ENCODE measurements around the gene SDS. TPM values are rescaled to one million over a fixed set of nuclear protein-coding genes. Genes with fewer than 3 reads are reported as not detected.

SDS gene, protein sequence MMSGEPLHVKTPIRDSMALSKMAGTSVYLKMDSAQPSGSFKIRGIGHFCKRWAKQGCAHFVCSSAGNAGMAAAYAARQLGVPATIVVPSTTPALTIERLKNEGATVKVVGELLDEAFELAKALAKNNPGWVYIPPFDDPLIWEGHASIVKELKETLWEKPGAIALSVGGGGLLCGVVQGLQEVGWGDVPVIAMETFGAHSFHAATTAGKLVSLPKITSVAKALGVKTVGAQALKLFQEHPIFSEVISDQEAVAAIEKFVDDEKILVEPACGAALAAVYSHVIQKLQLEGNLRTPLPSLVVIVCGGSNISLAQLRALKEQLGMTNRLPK
- not detected for polyA plus RNA-seq (2013, experiment 1 of 2)
- polyA plus RNA-seq (2013, experiment 2 of 2), result not detected

DNA sequence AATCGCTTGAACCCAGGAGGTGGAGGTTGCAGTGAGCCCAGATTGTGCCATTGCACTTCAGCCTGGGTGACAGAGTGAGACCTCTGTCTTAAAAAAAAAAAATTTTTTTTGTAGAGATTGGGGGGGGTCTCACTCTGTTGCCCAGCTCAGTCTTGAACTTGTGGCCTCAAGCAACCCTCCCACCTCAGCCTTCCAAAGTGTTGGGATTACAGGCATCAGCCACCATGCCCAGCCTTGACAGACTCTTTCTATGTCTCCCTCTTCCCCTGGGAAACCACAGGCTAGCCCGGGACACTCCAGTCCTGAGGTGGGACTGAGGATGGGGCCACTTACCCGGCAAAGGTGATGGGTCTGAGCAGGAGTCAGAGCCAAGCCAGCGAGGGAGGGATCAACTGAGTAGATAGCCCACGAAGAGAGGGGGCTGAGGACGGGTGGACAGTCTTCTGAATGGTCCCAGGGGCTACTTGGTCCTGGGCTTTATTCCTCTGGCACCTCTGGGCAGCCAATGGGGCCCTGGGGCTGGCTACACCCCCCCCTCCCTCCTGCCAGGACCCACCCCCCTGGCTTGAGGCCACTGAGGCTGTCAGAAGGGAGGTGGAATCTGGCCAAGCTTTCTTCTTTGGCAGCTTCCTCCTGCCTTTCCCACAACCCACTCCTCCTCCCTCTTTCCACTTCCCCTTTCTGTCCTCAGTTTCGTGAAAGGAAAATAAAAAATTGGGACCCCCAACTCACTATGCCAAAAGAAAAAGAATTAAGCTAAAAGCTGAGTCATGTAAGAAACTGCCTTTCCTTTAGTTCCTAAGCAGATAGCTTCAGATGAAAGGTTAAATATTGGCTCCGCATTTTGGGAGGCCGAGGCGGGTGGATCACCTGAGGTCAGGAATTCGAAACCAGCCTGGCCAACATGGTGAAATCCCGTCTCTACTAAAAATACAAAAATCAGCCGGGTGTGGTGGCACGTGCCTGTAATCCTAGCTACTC lies at the start of gene SDS:
Gene SDS, minus strand, starts transcription at position 453 of the 981 bp plus-strand sequence. CDS start 4,179 bp downstream, outside the sequence.
- H3K4me3 ChIP-seq (ENCODE audit: extremely low read depth, insufficient read depth, low read length, poor library complexity, severe bottlenecking), result no peak within 1 kb of the TSS
- H3K36me3 ChIP-seq (ENCODE audit: control insufficient read depth, insufficient read depth, low read length), result no peaks in the 10 kb centered on the region
- WGBS, 2 experiments (ENCODE audit: insufficient coverage in 2 of 2), result 82 to 84% methylated on average over 10 to 13 of the region's 14 CpGs
- H3K9me3 ChIP-seq (ENCODE audit: control insufficient read depth, low read length), result no peaks in the 10 kb centered on the region
- no peaks in the 10 kb centered on the region for H3K4me1 ChIP-seq (ENCODE audit: control insufficient read depth, insufficient read depth, low read length, poor library complexity, severe bottlenecking)
- H3K27ac ChIP-seq (ENCODE audit: low read depth, low read length, severe bottlenecking), result no peak within 1 kb of the TSS

DNA sequence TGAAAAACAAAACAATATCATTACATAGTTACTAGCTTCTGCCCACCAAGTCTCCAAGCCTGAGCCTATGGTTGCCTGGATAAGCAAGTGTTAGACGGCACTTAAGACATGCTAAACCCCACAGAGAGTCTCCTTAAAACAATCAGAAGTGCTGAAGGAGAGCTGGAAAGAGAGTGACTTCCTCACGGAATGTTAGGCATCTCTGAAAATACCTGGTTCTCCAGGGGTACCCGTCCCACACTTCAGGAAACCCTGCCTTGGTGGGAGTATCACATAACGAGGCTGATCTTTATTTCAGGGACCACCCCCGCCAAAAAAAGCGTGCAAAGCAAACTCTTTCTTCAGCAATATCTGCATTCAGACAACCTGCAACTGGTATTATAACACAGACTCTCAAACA lies 49.6 kb upstream of the SDS start:
- H3K27ac ChIP-seq (ENCODE audit: low read depth, low read length, severe bottlenecking), result no peak overlapping the region
- no peaks in the 10 kb centered on the region for H3K4me1 ChIP-seq (ENCODE audit: control insufficient read depth, insufficient read depth, low read length, poor library complexity, severe bottlenecking)
- WGBS, 2 experiments (ENCODE audit: insufficient coverage in 2 of 2), result 51 to 55% methylated on average over 5 of the region's 6 CpGs
- H3K9me3 ChIP-seq (ENCODE audit: control insufficient read depth, low read length), result no peaks in the 10 kb centered on the region
- no peaks in the 10 kb centered on the region for H3K36me3 ChIP-seq (ENCODE audit: control insufficient read depth, insufficient read depth, low read length)
- H3K4me3 ChIP-seq (ENCODE audit: extremely low read depth, insufficient read depth, low read length, poor library complexity, severe bottlenecking), result no peak overlapping the region

DNA sequence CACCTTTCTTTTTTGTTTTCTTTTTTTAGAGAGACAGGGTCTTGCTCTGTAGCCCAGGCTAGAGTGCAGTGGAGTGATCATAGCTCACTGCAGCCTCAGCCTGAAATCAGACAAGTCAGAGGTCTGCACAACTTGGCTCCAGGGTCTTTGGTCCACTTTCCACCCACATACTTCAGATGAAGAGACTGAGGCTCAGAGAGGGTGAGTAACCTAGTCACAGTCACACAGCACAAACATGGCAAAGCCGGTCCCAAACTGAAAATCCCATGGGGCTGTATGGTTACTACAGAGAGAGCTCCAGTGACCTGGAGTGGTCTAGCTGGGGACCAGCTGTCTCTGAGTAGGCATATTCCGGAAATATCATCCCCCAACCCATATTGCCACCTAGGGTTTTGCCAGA lies 48.8 kb upstream of the SDS start:
- H3K4me3 ChIP-seq (ENCODE audit: extremely low read depth, insufficient read depth, low read length, poor library complexity, severe bottlenecking), result no peak overlapping the region
- H3K36me3 ChIP-seq (ENCODE audit: control insufficient read depth, insufficient read depth, low read length), result no peaks in the 10 kb centered on the region
- no CpG with 5 or more reads among the region's 2 CpGs for WGBS, 2 experiments (ENCODE audit: insufficient coverage in 2 of 2)
- H3K27ac ChIP-seq (ENCODE audit: low read depth, low read length, severe bottlenecking), result no peak overlapping the region
- no peaks in the 10 kb centered on the region for H3K9me3 ChIP-seq (ENCODE audit: control insufficient read depth, low read length)
- H3K4me1 ChIP-seq (ENCODE audit: control insufficient read depth, insufficient read depth, low read length, poor library complexity, severe bottlenecking), result no peaks in the 10 kb centered on the region

DNA sequence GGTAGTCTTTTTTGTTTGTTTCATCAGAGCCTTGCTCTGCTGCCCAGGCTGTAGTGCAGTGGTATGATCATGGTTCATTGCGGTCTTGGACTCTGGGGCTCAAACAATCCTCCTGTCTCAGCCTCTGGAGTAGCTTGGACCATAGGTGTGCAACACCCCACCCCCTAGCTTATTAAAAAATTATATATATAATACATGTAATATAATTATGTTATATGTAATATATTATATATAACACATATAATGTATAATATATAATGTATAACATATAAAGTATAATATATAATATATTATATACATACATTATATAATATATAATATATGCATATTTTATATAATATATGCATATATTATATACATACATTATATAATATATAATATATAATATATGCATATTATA lies 46.2 kb upstream of the SDS start:
- no peaks in the 10 kb centered on the region for H3K36me3 ChIP-seq (ENCODE audit: control insufficient read depth, insufficient read depth, low read length)

DNA sequence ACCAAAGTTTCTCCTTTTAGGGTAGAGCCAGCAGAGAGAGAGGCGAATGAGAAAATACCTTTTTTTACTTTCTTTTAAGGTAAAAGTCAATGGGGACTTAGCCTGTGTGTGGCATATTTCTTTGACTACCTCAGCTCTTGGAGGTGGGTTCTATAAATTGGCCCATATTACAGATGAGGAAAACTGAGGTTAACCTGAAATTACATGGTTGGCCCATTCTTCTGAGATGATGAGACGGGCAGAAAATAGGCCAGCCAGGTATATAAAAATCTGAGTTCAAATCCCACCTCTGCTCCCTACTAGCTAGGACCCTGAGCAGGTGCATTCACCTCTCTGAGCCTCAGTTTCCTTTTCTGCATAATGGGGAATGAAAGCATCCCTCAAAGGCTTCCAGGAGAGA lies 45.6 kb upstream of the SDS start:
- 67 to 88% methylated on average over 1 of the region's 2 CpGs for WGBS, 2 experiments (ENCODE audit: insufficient coverage in 2 of 2)
- no peak overlapping the region for H3K4me3 ChIP-seq (ENCODE audit: extremely low read depth, insufficient read depth, low read length, poor library complexity, severe bottlenecking)

More for the DNA sequence above, 46.2 kb upstream of the SDS start:
- Histone ChIP-seq H3K4me1 (ENCODE audit: control insufficient read depth, insufficient read depth, low read length, poor library complexity, severe bottlenecking) (no peaks in the 10 kb centered on the region), H3K4me3 (ENCODE audit: extremely low read depth, insufficient read depth, low read length, poor library complexity, severe bottlenecking) (no peak overlapping the region), H3K27ac (ENCODE audit: low read depth, low read length, severe bottlenecking) (no peak overlapping the region), H3K9me3 (ENCODE audit: control insufficient read depth, low read length) (no peaks in the 10 kb centered on the region)
- 83% methylated on average over 1 of the region's 1 CpG; no CpG with 5 or more reads in 1 of the 2 experiments for WGBS, 2 experiments (ENCODE audit: insufficient coverage in 2 of 2)

DNA sequence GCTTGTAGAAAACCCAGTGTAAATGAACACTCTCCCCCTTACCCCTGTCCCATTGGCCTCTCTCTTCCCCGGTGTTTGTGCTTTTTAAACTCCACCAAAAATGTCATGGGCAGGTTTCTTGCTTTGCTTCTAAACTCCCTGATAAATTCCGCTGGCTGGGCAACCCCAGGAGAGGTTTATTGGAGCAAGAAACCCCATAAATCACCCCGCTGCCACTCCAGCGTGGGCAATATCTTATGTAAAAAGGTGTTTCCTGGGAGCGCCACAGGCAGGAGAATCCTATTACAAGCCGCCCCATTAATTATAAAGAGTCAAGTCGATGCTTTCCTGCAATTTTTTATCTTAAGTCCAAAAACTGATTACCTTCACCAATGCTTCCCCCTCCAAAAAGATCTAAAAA lies 45.2 kb upstream of the SDS start:
- Histone ChIP-seq H3K36me3 (ENCODE audit: control insufficient read depth, insufficient read depth, low read length) (no peaks in the 10 kb centered on the region), H3K9me3 (ENCODE audit: control insufficient read depth, low read length) (no peaks in the 10 kb centered on the region), H3K4me1 (ENCODE audit: control insufficient read depth, insufficient read depth, low read length, poor library complexity, severe bottlenecking) (no peaks in the 10 kb centered on the region), H3K27ac (ENCODE audit: low read depth, low read length, severe bottlenecking) (no peak overlapping the region), H3K4me3 (ENCODE audit: extremely low read depth, insufficient read depth, low read length, poor library complexity, severe bottlenecking) (no peak overlapping the region)
- WGBS, 2 experiments (ENCODE audit: insufficient coverage in 2 of 2), result 69 to 83% methylated on average over 2 to 4 of the region's 7 CpGs

More for the DNA sequence above, 45.6 kb upstream of the SDS start:
- H3K36me3 ChIP-seq (ENCODE audit: control insufficient read depth, insufficient read depth, low read length), result no peaks in the 10 kb centered on the region
- no peaks in the 10 kb centered on the region for H3K9me3 ChIP-seq (ENCODE audit: control insufficient read depth, low read length)
- H3K27ac ChIP-seq (ENCODE audit: low read depth, low read length, severe bottlenecking), result no peak overlapping the region
- H3K4me1 ChIP-seq (ENCODE audit: control insufficient read depth, insufficient read depth, low read length, poor library complexity, severe bottlenecking), result no peaks in the 10 kb centered on the region

DNA sequence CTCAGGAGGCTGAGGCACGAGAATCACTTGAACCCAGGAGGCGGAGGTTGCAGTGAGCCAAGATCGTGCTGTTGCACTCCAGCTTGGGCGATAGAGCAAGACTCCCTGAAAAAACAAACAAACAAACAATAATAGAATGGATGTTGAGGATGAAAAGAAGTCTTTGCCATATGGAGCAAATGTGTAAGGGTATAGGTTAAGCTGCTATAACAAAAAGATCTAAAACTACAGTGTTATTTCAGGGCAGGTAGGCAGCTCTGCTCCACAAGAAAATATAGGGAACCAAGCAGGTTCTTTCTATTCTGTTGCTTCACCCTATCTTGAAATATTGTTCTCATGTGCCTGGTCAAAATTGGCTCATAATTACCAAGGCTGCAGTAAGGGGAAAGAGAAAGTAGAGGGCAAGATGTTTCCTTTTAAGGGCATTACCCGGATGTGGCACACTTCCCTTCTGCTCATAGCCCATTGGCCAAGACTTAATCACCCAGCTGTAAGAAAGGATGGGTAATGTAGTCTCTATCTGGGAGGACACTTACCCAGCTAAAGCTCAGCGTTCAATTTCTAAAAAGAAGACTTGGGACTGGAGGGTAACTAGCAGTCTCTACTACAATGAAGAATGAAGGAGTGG lies 42.0 kb upstream of the SDS start:
- no peaks in the 10 kb centered on the region for H3K4me1 ChIP-seq (ENCODE audit: control insufficient read depth, insufficient read depth, low read length, poor library complexity, severe bottlenecking)
- H3K4me3 ChIP-seq (ENCODE audit: extremely low read depth, insufficient read depth, low read length, poor library complexity, severe bottlenecking), result no peak overlapping the region
- 95 to 100% methylated on average over 2 to 3 of the region's 6 CpGs for WGBS, 2 experiments (ENCODE audit: insufficient coverage in 2 of 2)
- no peaks in the 10 kb centered on the region for H3K9me3 ChIP-seq (ENCODE audit: control insufficient read depth, low read length)
- H3K36me3 ChIP-seq (ENCODE audit: control insufficient read depth, insufficient read depth, low read length), result no peaks in the 10 kb centered on the region
- H3K27ac ChIP-seq (ENCODE audit: low read depth, low read length, severe bottlenecking), result no peak overlapping the region

DNA sequence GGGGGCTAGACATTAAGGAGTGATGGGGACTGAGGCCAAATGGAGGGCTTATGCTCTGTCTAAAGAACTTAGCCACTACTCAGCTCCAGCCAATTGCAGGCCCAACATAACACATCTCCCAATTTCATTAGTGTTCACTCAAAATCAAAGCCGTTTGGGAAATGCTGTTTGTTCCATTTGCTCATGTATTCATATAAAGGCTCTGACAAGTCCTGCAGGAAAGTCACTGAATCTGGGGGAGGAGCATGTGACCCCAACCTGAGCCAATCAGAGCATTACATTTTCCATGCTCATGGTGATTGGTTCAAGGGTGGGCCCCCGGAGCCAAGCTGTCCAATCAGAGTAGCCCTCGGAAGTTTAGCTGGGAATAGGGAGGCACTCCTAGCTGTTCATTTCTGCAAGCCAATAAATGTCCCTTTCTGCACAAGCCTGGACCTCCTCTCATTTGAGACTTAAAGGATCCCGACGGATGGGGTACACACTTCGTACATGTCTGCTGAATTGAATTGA lies 39.4 kb upstream of the SDS start:
- Histone ChIP-seq H3K27ac (ENCODE audit: low read depth, low read length, severe bottlenecking) (no peak overlapping the region), H3K4me3 (ENCODE audit: extremely low read depth, insufficient read depth, low read length, poor library complexity, severe bottlenecking) (no peak overlapping the region), H3K9me3 (ENCODE audit: control insufficient read depth, low read length) (no peaks in the 10 kb centered on the region), H3K4me1 (ENCODE audit: control insufficient read depth, insufficient read depth, low read length, poor library complexity, severe bottlenecking) (no peaks in the 10 kb centered on the region), H3K36me3 (ENCODE audit: control insufficient read depth, insufficient read depth, low read length) (no peaks in the 10 kb centered on the region)
- WGBS, 2 experiments (ENCODE audit: insufficient coverage in 2 of 2), result 89 to 95% methylated on average over 5 to 6 of the region's 6 CpGs

DNA sequence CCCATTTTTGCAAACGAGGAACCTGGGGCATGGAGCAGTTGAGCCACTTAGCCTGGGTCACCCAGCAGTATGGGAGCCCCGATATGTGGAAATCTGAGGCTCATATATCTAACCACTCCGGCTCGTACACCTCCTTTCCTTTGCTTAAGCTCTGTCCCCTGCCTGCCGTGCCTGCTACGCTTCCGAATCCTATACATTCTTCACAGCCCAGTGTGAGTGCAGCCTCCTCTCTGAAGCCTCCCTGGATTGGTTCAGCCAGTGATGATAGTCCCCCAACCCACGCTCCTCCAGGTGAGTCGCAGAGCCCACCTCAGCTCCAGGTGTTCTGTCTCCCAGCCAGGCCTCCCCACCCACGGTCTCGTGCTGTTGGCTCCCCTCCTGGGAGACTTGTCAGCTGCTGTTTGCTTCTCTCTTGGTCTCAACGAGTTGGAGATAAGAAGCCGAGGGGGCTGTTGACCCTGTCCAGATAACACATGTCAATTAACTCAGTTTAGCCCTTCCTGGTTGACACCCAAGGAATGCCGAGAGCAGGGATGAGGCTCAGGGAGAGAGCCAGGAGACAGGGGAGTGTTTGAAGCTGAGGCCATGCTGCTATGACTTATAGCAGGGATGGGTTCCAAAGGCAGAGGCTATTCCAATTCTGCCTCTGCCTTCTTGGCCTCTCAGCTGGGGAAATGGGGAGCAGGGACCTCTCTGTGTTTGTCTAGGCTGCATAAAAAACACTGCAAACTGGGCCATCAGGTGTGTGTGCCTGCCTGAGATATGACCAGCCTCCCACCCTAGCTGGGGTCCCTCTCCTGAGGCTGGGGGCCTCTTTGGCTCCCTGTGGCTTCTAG lies 37.5 kb upstream of the SDS start:
- no peaks in the 10 kb centered on the region for H3K9me3 ChIP-seq (ENCODE audit: control insufficient read depth, low read length)
- H3K4me3 ChIP-seq (ENCODE audit: extremely low read depth, insufficient read depth, low read length, poor library complexity, severe bottlenecking), result no peak overlapping the region
- WGBS, 2 experiments (ENCODE audit: insufficient coverage in 2 of 2), result 69 to 79% methylated on average over 12 to 13 of the region's 14 CpGs
- no peak overlapping the region for H3K27ac ChIP-seq (ENCODE audit: low read depth, low read length, severe bottlenecking)
- no peaks in the 10 kb centered on the region for H3K4me1 ChIP-seq (ENCODE audit: control insufficient read depth, insufficient read depth, low read length, poor library complexity, severe bottlenecking)
- no peaks in the 10 kb centered on the region for H3K36me3 ChIP-seq (ENCODE audit: control insufficient read depth, insufficient read depth, low read length)

DNA sequence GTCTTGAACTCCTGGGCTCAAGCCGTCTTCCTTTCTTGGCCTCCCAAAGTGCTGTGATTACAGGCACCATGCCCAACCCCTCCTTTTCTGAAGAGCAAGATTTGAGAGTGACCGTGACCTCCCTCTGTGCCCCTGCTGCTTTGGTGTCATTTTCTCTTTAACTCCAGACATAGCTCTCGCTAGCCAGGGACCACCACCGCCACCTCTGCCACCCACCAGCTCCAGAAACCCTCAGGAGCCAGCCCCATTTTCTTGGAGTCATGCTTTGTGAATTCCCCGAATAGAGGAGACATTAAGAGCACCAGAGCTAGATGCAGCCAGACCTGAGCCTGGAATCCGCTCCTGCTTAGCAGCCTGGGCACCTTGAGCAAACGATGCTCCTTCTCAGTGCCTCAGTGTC lies 36.6 kb upstream of the SDS start:
- no peak overlapping the region for H3K4me3 ChIP-seq (ENCODE audit: extremely low read depth, insufficient read depth, low read length, poor library complexity, severe bottlenecking)
- H3K27ac ChIP-seq (ENCODE audit: low read depth, low read length, severe bottlenecking), result no peak overlapping the region
- H3K4me1 ChIP-seq (ENCODE audit: control insufficient read depth, insufficient read depth, low read length, poor library complexity, severe bottlenecking), result no peaks in the 10 kb centered on the region
- H3K36me3 ChIP-seq (ENCODE audit: control insufficient read depth, insufficient read depth, low read length), result no peaks in the 10 kb centered on the region
- 88 to 93% methylated on average over 4 to 7 of the region's 7 CpGs for WGBS, 2 experiments (ENCODE audit: insufficient coverage in 2 of 2)
- no peaks in the 10 kb centered on the region for H3K9me3 ChIP-seq (ENCODE audit: control insufficient read depth, low read length)
